Measurements from ENCODE around the gene UBE2D4.

GRCh38 chr7:43937444-43937843 is 11.2 kb downstream of the UBE2D4 start:
- TF ChIP-seq CTCF (IDR thresholded peaks at IDR 0.05) (no peak), POLR2A (IDR thresholded peaks at IDR 0.05) (no peak)

All from thyroid gland (tissue), 4 donors.